Heart left ventricle (tissue), 13 donors: Measurements from ENCODE around the gene ZMIZ1.

ENCODE experiments used
- CTCF ChIP-seq, 12 donors: fragments of 200-600 bp; sonication (generic) in 4 of 12; IDR thresholded peaks; one replicate each; pipeline versions ENCODE4 v1.5.0 to v1.8.0; 2018 to 2022; ENCODE audit warnings: antibody characterized with exemption in 12 of 12, mild to moderate bottlenecking in 5 of 12
- POLR2A ChIP-seq, 2 donors: fragments of 450-650 bp; IDR thresholded peaks; one replicate each; pipeline ENCODE4 v1.6.1; 2017; ENCODE audit warnings: antibody characterized with exemption in 2 of 2, mild to moderate bottlenecking in 2 of 2, moderate library complexity in 2 of 2
- donor health status: ischemic (EF 13 %, LVEDD 7.1; RV severe dilation, severe dysfunction).
- donor health status: DM: no; HTN: yes; CAD: no.
- donor health status: DM: no; HTN: no; CAD: no.
- donor health status: ischemic (EF 25% LVEDD 6.9; RV normal size, moderate dysfunction).
- donor health status: ischemic (EF 25% LVEDD 5.7; RV mildly dilated, moderate dysfunction).
- donor health status: ischemic (EF 35%, LVEDD 5.7; RV mildly dilated, moderate dysfunction).
- donor health status: nonischemic (EF 11% LVEDD 7.7; RV severe dilation, severe dysfunction).
- donor health status: DM: yes; HTN: yes; CAD: no.
- donor health status: PGD.
- donor health status: ischemic (EF 29% LVEDD 5.4; RV normal size, mild dysfunction).
- donor health status: nonischemic (EF 23%, LVEDD 6.1; RV moderate dilation, normal function).

GRCh38 chr10:79070606-79071395, 2.0 kb downstream of the ZMIZ1 start:
- TF ChIP-seq CTCF (IDR thresholded peaks at IDR 0.05), result no peak
- TF ChIP-seq POLR2A (IDR thresholded peaks at IDR 0.05), result peak in 1 of 2 donors; percentile 47
